HG03196 (cell line): Measurements from ENCODE around the gene ENDOV.

Experiments
- ATAC-seq: cut with Tn5 transposase; IDR thresholded peaks from one replicate; pipeline ENCODE4 v1.9.1; 2021; ENCODE audit not compliant: unreplicated experiment

Gene ENDOV

DNA sequence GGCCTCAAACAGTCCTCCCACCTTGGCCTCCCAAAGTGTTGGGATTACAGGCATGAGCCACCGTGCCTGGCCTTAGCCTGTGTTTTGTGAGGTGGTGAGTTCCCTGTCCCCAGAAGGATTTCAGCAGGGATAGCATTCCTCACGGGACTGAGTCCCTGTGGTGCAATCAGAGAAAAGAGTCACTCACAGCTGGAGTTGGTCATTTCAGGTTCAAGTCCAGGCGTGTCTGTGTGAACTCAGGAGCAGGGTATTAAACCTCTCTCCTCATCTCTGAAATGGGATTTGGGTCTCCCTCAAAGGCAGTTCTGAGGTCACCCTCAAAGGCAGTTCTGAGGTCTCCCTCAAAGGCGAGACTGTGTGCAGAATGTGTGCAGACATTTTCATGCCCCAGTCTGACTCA lies 32.8 kb downstream of the ENDOV start:
- no peak for ATAC-seq

DNA sequence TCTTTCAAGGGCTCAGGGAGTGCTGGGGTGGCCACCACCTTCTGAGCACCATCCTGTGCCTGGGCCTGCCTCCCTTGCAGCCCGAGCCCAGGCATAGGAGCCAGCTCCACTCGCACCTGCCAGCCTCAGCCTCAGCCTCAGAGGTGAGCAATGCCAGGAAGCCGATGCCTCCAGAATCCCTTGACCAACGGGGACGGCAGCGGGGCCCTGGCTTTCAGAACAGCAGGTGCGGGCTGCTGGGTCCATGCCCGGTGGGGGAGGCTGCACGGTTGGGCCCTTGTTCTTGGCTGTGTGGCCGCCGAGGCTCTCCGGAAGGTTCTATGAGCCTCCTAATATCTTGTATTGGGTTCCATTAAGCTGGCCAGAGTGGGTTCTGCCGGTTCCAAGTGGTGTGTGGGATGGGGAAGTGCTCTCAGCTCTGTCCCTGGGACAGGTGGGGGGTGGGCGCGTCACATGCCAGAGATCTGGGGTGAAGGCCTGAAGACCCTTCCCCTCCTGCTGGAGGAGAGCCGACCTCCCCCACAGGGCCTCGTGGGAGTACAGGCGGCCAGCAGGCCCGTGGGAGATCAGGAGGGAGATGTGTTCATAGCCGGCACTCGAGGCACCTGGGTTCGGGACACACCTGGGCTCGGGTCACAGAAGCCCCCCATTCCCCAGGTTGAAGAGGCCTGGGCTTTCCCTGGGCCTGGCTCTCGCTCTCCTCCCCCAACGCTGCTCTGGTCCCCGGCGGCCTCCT lies 34.4 kb downstream of the ENDOV start:
- no peak for ATAC-seq

DNA sequence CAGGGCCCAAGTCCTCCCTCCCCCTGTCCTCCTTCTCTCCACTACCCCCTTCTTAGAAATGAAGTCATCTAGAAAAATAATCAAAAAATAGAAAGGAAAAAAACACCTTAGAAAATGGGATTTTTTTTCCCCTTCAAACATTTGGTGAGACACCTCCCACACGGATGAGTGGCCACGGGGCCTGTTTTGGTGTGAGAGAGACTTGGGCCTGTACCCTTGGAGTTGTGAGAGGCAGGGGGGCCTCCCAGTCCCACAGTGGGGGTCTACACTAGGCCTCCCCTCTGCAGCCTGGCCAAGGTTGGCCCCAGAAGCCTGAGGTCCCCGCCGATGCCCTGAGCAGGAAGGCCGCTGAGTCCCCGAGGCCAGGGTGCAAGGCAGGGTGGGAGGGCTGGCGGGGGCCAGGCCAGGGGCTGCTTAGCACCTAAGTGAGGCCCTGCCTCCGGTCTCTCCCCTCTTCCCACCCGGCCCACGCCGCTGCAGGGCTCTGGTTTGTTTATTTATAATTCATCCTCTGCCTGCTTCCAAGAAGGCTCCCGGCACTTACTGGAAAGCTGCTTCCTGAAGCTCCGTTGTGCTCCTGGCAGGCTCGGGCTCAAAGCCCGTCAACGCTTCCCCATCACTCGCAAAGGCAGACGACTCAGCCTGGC lies 35.1 kb downstream of the ENDOV start:
- no peak for ATAC-seq

DNA sequence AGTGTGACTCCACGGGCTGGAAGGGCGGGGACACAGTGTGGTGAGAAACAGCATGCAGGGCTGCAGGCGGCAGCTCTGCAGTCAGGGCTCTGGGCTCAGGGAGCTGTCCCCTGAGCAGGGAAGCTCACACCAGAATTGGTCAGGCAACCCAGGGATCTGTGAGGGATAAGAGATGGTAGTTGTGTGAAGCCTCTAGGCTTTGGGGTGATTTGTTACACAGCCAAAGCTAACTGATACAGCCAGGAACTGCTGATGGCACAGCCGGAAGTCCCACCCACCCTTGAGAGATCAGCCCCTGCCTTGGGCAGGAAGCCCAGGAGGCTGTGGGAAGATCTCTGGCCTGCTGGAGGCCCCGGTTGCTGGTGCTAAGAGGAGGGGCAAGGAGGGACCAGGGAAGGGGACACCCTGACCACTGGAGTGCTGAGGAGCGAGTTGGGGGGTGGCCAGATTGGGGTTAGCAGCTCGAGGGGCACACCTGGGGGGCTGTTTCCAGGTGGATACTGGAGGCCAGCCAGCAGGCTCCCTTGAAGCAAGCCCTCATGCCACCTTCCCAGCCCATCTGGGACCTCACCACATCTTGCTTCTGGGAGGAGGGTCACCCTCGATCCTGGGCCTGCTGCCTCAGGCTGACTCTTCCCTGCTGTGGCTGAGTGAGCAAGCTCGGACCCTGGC lies 36.3 kb downstream of the ENDOV start:
- ATAC-seq: no peak

DNA sequence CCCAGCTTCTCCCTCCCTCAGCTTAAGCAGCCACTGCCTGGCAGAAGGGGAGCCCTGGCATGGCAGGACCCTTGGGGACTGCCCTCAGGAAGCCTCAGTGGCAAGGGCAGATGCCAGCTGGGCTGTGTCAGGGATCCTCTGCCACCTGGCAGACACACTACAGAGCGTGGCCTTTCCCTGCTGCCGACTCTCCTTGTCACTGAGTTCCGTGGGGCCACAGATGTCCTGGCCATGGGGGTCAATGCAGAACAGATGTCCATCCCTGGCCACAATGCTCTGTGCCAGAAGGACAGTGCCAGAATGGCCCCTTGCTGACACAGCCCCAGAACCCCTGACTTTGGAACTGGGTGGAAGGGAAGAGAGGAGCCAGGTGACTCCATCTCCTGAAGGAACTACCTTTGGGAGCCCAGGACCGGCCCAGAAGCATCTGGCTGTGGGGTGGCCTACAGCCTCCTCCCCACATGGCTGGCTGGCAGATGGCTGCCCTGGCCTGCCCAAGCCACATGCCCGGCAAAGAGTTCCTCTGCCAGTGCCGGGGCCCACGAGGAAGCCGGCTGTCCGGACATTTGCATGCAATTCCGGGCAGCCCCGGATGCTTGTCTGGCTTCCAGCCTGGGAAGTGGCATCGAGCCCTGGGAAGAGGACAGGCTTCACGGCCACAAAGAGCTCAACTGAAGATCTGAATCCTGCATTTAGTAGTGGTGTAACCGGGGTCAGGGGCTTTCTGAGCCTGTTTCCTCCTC lies 37.4 kb downstream of the ENDOV start:
- ATAC-seq: no peak

DNA sequence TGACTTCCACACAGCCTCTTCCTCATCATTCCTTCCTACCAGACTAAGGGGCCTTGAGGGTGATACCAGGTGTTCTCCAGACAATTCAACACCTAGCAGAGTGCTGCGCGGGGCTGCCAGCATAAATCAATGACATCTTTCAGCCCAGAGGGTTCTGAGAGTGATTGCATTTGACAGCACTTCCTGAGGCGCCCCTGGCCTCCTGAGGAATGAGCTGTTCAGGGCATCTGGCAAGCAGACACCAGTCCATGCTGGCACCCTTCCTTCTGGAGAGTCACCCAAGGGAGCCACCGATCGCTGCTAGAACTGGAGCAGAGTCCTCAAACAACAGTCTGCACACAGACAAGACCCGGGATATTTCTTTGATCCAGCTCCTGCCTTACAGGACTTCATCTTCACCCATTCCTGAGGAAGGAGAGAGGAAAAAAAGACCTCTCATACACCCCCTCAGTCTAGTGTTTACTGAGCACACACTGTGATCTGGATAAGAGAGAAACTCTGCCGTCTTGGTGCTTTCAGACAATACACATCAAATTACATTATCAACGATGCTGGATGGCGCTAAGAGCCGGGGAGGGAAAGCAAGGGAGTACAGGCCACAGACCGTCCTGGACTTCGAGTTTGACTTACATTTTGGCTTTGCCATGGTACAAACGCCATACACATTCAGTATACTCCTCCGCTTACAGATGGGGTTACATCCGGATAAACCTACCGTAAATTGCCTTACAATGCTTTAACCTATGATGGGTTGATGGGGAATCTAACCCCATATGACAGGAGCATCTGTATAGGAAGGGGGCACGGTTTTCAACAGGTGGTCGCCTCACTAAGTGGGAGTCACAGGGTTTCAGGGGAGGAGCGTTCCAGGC lies 38.4 kb downstream of the ENDOV start:
- no peak for ATAC-seq

DNA sequence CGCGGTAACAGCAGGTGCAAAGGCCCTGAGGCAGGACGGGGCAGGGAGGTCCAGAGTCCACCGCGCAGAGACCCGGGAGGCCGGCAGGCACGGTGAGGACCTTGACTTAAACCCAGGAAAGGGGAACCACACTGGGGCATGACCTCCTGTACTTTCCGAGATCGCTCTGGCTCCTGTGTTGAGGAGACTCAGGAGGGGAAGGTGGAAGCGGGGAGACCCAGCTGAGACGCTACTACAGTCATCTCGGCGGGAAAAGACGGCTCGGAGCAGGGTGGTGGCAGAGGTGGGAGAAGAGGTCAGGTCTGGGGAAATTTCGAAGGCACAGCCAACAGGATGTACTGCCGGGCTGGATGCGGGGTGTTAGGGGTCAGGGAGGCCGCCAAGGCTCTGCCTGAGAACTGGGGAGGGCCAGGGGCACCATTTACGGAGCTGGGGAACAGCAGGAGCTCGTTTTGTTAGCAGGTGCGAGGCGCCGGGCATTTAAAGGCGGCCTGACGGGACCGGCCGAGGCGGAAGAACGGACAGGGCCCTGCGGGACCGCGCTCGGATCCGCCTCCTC lies 39.1 kb downstream of the ENDOV start:
- no peak for ATAC-seq

DNA sequence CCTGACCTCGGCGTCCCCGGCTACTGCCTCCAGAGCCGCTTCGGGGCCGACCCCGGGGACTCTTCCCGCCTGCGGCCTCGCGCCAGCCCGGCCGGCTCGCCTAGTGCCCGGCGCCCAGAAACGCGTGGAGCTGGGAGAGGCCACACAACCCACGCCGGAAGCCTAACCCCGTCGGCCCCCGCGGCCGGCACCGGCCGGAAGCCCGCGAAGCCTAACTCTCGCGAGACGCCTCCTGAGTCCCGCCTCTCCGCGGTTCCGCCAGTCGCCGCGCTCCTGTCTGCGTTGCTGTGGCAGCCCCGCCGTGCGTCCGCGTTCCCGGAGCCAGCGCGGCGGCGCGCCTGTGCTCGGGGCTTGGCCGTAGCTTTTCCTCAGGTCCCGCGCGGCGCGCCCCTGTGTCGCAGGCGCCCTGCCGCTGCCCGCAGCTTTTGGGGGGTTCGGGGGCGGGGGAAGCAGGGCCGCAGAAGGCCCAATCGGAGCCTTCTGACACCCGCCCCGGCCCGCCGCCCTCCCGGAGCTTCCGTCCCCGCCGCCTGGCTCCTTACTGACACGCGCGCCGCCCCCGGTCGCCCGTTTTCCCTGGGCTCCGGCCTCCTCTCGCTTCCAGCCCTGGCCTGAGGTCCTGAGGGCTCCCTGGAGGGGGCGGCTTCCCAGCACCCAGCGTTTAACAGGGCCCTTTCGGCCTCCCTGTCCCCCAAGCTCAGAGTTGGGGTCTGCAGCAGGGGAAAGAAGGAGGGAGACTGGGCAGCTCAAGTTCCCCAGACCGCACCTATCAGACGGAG lies 39.8 kb downstream of the ENDOV start:
- ATAC-seq: peak; percentile 89

DNA sequence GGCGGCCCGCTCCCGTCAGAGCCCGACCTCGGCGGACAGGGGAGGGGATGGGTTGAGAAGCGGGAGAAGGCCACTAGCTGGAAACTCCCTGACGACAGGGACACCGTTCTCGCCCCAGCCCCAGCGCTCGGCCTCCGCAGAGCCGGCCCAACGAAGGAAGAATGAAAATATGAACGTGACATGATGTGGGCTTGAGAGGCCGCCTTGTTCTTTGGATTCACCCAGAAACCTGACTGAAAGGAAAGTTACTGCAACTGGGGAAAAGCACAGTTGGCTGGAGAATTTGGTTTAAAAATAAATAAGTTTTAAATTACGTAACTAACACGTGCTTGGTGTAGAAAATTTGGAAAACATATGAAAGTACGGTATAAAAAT lies 40.4 kb downstream of the ENDOV start:
- ATAC-seq: peak; percentile 26

DNA sequence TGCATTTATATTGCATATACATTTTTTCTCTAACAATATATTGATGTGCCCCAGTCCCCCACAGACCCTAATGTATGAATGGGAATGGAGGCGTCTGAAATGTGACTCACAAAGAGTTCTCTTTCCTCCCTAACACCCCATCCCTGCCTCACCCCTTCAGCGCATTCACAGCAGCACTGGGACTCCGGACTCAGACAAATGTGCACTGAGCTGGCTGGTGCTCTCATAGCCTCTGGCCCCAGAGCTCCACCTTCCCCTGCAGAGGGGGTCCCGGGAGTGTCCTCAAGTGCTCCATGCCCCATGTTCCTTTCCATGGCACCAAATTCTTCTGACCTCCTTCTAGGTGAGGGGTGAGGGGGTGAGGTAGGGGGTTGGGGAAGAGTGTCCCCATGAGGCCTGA lies 40.8 kb downstream of the ENDOV start:
- no peak for ATAC-seq

DNA sequence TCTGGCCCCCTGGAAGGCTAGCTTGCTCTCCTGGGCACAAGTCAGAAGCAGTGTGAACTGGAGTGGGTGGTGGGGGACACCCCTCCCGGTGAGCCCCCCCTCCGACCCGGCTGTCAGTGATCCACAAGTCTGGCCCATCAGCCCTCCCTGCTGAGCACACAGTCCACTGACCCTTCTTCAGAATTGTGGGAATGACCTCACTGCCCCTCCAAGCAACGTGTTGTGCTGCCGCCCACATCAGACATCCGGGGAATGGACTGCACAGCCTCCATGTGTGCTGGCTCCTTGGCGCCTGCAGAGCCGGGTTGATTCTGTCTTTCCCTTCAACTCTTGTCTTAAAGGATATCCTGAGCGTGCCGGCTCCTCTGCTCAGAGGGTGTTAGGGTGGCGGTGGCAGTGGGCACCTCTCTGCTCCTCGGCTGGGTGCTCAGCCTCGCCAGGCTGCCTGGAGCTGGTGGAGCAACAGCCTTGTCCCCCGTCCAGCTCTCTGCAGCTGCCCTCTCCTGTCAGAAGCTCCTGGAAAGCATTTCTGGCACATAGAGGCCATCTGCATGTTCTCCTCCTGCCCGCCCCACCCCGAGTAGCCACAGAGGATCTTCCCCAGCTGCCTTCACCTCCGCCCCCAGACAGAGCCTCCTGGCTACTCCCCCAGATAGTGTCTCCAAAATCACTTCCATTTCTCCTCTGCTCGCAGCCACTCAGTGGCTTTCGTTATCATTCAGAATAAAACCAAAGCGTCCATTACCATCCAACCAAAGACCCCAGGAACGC lies 41.7 kb downstream of the ENDOV start:
- no peak for ATAC-seq

DNA sequence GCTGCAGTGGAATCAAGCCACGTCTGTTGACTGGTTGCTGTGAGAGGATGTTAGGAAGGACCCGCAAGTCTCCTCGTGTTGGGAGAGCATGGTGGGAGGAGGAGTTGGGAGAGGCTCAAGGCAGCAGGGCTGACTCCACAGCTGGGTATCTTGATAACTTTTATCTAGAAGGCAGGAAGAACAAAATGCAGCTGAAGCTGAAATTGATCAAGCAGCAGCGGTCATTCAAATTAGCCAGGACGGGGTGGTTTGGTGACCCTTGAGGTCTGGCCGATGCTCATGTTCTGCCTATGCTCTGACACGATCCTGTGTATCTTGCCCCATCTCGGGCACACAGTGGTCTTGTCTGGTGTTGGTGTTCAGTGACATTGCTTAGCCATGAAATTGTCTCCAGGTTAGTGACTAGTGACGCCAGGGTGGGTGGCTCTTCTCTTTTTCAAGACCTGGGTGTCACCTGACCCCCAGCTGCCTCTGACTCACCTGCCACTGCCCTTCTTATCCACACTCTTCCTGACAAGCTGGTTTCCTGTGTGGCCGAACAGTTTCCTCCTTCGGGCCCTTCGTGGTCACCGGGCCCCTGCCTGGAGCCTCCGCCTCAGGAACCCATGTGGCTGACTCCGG lies 42.4 kb downstream of the ENDOV start:
- no peak for ATAC-seq

DNA sequence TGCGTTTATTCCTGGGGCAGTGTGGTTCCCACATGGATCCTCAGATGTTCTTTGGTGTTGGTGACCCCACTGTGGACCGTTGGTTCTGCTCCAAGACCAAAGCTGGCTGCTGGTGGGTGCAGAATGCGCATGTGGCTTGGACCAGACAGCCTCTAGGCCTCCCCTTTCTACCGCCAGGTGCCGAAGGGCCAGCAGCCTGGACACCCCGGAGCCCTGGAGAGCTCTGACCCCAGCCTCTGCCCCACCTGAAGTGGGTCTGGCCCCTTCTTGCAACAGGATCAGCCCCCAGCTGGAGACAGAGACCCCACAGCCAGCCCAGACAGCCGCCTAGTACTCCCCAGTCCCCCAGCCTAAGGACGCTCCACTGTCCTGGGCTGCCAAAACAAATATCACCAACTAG lies 43.0 kb downstream of the ENDOV start:
- no peak for ATAC-seq

DNA sequence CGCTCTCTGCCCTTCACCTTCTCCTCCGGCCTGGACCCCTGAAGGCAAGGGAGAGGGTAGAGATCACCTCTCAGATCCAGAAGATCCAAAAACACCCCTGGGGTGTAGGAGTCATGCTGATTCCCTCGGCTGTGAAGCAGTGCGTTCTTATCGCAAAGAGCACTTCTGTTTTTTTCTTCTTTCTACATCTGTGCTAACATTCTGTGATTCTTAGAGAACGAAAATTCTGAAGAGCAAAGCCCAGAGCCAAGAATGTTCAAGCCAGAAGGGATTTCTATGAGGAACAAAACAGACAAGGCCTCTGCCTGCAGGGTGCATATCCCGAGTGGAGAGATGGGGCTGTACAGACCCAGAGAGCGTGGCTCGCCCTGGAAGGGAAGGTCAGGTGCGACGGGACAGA lies 44.3 kb downstream of the ENDOV start:
- no peak for ATAC-seq

DNA sequence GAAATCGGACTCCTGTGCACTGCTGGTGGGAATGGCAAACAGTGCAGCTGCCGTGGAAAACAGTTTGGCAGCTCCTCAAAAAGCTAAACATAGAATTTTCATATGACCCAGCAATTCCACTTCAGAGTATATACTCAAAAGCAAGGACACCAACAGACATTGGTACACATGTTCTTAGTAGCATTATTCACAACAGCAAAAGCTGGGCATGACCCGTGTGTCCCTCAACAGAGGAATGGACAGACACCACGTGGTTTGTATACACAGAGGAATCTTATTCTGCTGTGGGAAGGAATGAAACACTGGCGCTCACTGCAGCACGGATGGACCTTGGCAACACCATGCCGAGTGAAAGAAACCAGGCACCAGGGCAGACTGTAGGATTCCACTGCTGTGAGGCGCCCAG lies 45.5 kb downstream of the ENDOV start:
- no peak for ATAC-seq

DNA sequence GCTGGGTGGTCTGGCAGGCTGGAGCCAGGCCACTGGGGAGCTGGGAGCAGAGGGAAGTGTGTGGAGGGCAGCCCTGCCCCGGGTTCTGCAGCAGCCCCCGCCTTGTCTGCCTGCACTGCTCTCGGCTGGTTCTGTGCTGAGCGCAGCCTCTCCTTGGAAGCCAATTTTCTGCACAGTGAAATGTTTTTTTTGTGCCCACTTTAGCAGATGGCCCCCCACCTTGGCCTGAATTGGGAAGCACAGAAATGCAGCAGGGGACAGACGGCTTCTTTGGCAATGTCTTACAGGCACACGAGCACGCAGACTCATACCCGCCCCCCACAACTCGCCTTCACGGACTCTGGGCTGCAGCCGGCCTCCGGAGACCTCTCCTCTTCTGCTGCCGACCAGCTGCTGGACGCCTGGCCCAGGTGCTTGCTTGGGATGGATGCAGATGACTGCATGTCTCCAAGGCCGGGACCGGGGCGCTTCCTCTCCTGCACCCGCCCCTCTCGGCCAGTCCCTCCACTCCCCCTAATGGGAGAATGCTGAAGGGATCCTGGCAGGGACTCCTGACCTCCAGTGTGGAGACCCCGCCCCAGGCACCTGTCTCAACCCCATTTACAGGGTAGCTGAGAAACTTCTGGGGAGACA lies 46.7 kb downstream of the ENDOV start:
- no peak for ATAC-seq

DNA sequence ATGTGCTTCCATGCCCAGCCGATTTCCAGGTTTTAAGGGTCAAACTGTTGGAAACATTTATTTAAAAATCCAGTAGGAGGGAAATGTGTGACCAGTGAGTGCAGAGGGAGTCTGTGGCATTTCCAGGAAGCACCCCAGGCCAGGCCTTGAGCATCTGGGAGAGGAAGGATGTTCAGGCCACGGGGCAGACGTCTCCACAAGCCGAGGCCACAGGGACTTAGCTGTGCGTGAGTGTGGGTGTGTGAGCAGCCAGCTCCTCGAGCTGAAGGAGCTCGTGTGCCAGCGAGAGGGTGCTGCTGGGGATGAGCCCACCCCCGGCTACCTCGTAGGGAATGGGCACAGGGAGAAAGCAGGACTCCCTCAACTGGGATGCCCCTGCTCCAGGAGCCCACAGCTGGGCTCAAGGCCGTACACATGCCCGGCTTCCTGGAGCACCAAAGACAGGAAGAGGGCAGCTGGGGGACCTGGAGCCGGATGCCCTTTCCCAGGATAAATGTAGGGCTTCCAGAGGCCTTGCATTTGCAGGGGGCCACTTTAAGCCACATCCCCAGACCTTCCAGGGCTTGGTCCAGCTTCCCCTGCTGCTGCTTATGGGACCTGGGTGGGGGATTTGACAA lies 48.9 kb downstream of the ENDOV start:
- no peak for ATAC-seq

DNA sequence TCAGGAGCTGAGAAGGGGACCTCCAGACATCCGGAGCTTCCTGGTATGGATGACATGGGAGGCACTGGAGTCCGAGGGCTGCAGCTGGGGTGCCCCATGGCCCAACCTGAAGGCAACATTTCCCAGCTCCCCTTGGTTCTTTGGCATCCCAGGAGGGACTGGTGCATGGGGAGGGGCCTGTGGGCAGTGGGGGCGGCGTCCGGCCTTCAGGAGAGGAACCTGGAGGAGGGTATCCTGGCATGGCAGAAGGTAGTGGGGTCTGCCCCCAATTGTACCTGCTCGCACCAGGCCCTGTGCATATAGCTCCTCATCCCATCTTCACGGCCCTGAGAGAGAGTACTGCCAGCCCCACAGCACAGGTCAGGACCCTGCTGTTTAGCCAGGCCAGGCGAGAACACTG lies 49.5 kb downstream of the ENDOV start:
- no peak for ATAC-seq
